GM12892 (cell line): ENCODE results near the gene KCNJ6.
"Not testable (repeated sequence)": the region's sequence is repeated elsewhere in the genome, so short reads cannot be mapped to it uniquely, and the experiment has no call there.

Source experiments
- POLR2A ChIP-seq: IDR thresholded peaks from 2 replicates; pipeline ENCODE4 v1.6.1; 2011; ENCODE audit warnings: low read depth, low read length, control low read depth
- POLR2AphosphoS5 ChIP-seq: IDR thresholded peaks from 2 replicates; pipeline ENCODE4 v1.6.1; 2011; ENCODE audit warnings: low read depth, low read length, control low read depth
- TAF1 ChIP-seq: IDR thresholded peaks from 2 replicates; pipeline ENCODE4 v1.6.1; 2011; ENCODE audit warnings: low read depth, mild to moderate bottlenecking, control low read depth, low read length, borderline replicate concordance

- not testable (repeated sequence) for TF ChIP-seq POLR2AphosphoS5, POLR2A, TAF1
Measured at GRCh38 chr21:37662227-37662626, 254.0 kb downstream of the KCNJ6 start.
